Activated effector memory CD4-positive, alpha-beta T cell treated with anti-CD3 and anti-CD28 coated beads, Interleukin-2, amount 50 U/mL, for 16 hours (primary cell): ENCODE results near the gene DNAJB1.
"Not testable (repeated sequence)": the region's sequence is repeated elsewhere in the genome, so short reads cannot be mapped to it uniquely, and the experiment has no call there.

Experiments used
- DNase-seq: peaks from one replicate; pipeline ENCODE4 v3.0.0-alpha.2; 2020

DNAJB1 gene

GRCh38 chr19:14519860-14520407 is 1.7 kb upstream of the DNAJB1 start:
- DNase-seq, result no peak

GRCh38 chr19:14519245-14519859 is 1.2 kb upstream of the DNAJB1 start:
- DNase-seq, result no peak

GRCh38 chr19:14517446-14517839 is 754 bp downstream of the DNAJB1 start:
- DNase-seq, result no peak

- peak; percentile 75 for DNase-seq
Observed at GRCh38 chr19:14516746-14517438, 1.3 kb downstream of the DNAJB1 start.

DNA sequence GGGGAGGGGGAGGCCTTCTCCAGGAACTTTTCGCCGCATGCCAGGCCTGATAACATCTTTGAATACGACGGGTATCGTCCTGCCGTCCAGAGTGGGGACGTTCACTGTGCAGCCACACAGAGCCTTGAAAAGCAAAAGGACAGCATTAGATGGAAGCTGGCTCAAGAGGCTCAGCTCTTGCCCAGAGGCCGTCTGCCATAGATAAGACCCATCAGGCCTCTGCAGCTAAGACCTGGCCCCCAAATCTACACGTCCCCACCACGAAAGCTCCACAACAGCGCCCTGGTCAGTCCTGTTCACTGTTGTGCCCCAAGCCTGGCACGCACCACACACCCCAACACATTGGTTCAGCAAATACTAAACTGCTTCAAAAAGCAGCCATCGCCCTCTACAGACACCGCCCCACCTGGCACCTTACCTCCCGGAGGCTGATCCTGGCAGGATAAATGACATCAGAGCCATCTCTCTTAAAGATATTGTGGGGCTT is 2.1 kb downstream of the DNAJB1 start:
- DNase-seq, result peak; percentile 71

GRCh38 chr19:14515501-14516047 is 2.6 kb downstream of the DNAJB1 start:
- no peak for DNase-seq

GRCh38 chr19:14514215-14514863 is 3.9 kb downstream of the DNAJB1 start:
- DNase-seq, result no peak

DNA sequence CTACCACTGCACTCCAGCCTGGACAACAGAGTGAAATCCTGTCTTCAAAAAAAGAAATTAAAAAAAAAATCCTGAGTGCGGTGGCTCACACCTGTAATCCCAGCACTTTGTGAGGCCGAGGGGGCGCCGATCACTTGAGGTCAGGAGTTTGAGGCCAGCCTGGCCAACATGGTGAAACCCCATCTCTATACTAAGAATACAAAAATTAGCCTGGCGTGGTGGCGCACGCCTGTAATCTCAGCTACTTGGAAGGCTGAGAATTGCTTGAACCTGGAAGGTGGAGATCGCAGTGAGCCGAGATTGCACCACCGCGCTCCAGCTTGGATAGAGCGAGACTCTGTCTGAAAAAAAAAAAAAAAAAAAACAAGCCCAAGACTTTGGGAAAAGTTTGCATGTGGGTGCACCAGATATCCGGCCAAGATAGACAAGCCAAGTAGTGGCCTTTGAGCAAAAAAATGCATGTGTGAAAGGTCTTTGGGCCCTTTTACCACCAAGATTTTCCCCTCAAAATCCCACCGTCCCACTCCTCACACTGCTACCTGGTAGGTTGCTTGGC is 5.7 kb downstream of the DNAJB1 start:
- DNase-seq, result no peak

- no peak for DNase-seq
Observed at GRCh38 chr19:14511229-14511593, 7.0 kb downstream of the DNAJB1 start.

GRCh38 chr19:14510311-14511228 is 7.6 kb downstream of the DNAJB1 start:
- DNase-seq, result no peak

- DNase-seq, result no peak
Observed at GRCh38 chr19:14507704-14508542, 10.3 kb downstream of the DNAJB1 start.

GRCh38 chr19:14505488-14506239 is 12.5 kb downstream of the DNAJB1 start:
- peak; percentile 88 for DNase-seq

DNA sequence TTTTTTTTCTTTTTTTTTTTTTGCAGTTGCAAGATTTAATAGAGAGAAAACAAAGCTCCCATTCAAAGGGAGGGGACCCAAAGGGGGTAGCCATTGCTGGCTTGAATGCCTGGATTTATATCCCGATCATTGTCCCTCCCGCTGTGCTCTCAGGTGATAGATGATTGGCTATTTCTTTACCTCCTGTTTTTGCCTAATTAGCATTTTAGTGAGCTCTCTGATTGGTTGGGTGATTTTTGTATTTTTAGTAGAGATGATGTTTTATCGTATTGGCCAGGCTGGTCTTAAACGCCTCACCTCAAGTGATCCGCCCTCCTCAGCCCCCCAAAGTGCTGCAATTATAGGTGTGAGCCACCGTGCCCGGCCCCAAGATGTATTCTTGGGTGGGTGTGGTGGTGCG is 13.6 kb downstream of the DNAJB1 start:
- not testable (repeated sequence) for DNase-seq

GRCh38 chr19:14503285-14503684 is 14.9 kb downstream of the DNAJB1 start:
- DNase-seq, result no peak

DNA sequence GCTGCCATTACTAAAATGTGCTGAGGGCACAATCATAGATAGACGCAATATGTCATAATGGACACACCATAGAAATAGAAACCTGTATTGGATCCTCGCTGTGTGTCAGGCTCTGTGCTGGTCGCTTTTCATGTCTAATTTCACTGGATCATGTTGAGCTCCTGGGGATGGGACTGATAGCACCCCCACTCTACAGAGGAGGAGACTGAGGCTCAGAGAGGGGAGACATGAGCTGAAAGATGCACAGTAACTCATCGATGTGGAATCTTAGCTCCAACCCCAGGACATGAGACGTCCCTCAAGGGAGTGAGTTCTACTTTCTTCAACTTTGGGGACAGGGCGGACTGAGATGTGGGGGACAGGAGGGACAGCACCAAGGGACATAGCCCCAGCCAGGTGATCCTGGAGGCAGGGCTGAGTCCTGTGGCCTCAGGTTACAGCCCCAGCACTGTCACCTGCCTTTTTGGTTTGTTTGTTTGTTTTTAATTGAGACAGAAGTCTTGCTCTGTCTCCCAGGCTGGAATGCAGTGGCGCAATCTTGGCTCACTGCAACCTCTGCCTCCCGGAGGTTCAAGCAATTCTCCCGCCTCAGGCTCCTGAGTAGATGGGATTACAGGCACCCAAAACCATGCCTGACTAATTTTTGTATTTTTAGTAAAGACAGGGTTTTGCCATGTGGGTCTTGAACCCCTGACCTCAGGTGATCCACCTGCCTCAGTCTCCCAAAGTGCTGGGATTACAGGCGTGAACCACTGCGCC is 15.7 kb downstream of the DNAJB1 start:
- DNase-seq, result no peak

- no peak for DNase-seq
Observed at GRCh38 chr19:14497228-14497921, 20.8 kb downstream of the DNAJB1 start.

DNA sequence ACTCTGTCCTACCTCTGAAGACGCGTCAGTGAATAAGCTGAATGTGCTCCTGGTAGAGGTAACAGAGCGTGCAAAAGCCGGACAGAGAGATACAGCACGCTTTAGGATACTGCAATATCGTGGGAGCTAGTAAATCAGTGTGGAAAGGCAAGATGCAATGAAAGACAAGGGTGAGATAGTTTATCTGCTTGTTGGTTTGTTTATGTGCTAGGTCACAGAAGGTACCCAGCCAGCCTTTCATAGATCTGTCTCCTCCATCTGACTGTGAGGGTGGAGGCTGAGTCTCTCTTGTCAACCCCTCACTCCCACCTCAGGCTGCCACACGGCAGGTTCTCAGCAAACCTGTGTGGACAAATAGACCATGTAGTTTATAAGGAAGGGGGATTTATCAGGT is 21.4 kb downstream of the DNAJB1 start:
- DNase-seq, result no peak

DNA sequence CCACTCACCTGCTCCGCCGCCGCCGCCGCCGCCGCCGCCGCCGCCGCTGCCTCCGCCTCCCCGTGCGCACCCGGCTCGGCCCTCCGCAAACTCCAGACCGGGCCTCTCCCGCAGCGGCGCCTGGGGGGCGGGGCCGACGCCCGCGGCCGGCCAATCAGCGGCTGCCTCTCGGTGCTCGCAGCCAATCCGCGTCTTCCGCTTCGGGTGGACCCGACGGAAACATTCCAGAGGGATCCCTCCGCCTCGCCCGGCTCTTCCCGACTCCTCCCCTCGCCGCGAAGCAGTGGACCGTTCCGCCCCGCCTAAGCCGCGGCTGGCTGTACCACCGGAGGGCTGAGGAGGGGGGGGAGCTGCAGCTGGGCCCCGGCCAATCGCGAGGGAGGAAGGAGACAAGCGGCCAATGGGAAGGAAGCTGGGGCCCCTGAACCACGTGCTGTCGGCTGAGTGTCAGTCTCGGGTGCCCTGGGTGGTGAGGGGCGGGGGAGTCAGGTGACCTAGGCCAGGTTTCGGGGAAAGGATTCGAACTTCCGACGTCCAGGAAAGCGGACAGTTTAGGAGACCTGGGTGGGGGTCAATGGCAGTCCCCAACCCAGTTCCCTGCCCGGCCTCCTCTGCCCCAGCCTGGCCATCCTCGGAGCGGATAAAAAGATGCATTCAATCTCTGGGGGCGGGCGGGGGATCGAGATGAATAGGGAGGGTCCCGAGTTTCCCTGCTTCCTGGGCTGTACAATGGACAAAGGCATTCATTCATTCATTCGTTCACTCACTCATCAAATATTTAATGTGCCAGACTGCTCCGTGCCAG is 22.0 kb downstream of the DNAJB1 start, which contains the start of gene GIPC1:
Gene GIPC1, minus strand, starts transcription at position 99 of the 805 bp plus-strand sequence. CDS start 13,151 bp downstream, outside the sequence.
- peak; percentile 94 for DNase-seq
